Fibroblast of villous mesenchyme (primary cell): ENCODE results near the gene RPS6KA1. TPM values are rescaled to one million over a fixed set of nuclear protein-coding genes. Genes with fewer than 3 reads are reported as not detected.

Source experiments
- DNase-seq: peaks from one replicate; pipeline ENCODE4 v3.0.0-alpha.2; 2010; ENCODE audit warnings: low read depth
- H3K4me3 ChIP-seq: 2 replicates; pipeline ENCODE4 v1.5.1; 2011; ENCODE audit warnings: low read depth, mild to moderate bottlenecking, low read length
- CTCF ChIP-seq: IDR thresholded peaks from 2 replicates; pipeline ENCODE4 v1.5.1; 2012; ENCODE audit warnings: low read depth, mild to moderate bottlenecking, low read length; ENCODE audit not compliant: insufficient read depth
- total RNA-seq: library from RNA; depleted of rRNA; stranded (reverse); fragments of >200 nt; gene quantifications from 2 replicates; pipeline ENCODE4 v1.2.3, GENCODE V29; 2012

The RPS6KA1 gene
- total RNA-seq, 1 donor = 6.9 TPM

GRCh38 chr1:26521669-26522030 lies 7.9 kb upstream of the RPS6KA1 start:
- TF ChIP-seq CTCF = no peak
- DNase-seq = no peak
- H3K4me3 ChIP-seq = no peak overlapping the region

GRCh38 chr1:26522073-26522472 lies 7.5 kb upstream of the RPS6KA1 start:
- no peak for TF ChIP-seq CTCF

GRCh38 chr1:26524181-26524580 lies 5.4 kb upstream of the RPS6KA1 start:
- no peak for DNase-seq
- no peak overlapping the region for H3K4me3 ChIP-seq
- TF ChIP-seq CTCF = no peak

More at GRCh38 chr1:26522073-26522472, 7.5 kb upstream of the RPS6KA1 start:
- no peak for DNase-seq
- no peak overlapping the region for H3K4me3 ChIP-seq

GRCh38 chr1:26526287-26526686 lies 3.3 kb upstream of the RPS6KA1 start:
- H3K4me3 ChIP-seq = no peak overlapping the region
- DNase-seq = no peak
- no peak for TF ChIP-seq CTCF

- DNase-seq = no peak
- H3K4me3 ChIP-seq = peak overlapping the region; percentile 67
- TF ChIP-seq CTCF = no peak
Observed at GRCh38 chr1:26529405-26529654, 231 bp upstream of the RPS6KA1 start.

- no peak for DNase-seq
- peak overlapping the region; percentile 67 for H3K4me3 ChIP-seq
- TF ChIP-seq CTCF = no peak
Observed at GRCh38 chr1:26530410-26530894, 891 bp downstream of the RPS6KA1 start.

- peak overlapping the region; percentile 67 for H3K4me3 ChIP-seq
- TF ChIP-seq CTCF = peak; percentile 19
- DNase-seq = peak; percentile 61
Observed at GRCh38 chr1:26530895-26531598, 1.5 kb downstream of the RPS6KA1 start.
